WTC11 (cell line): ENCODE measurements around the gene GPATCH3. TPM values are rescaled to one million over a fixed set of nuclear protein-coding genes. Genes with fewer than 3 reads are reported as not detected.

ENCODE experiments used
- ATAC-seq: fragments of 200-7000 bp; cut with Tn5 transposase; 2 replicates; pipeline ENCODE4 v1.10.0; 2021; ENCODE audit warnings: mild to moderate bottlenecking, moderate library complexity
- CTCF ChIA-PET: fragments of 300-600 bp; sonication (Branson Sonifier 250); formaldehyde crosslinking; loops from one replicate; lab custom pipeline; 2021; ENCODE audit warnings: antibody characterized with exemption; lab: Charles Lee
- POLR2A ChIA-PET: fragments of 350-600 bp; sonication (Branson Sonifier 250); formaldehyde crosslinking; loops from one replicate; lab custom pipeline; 2021; ENCODE audit warnings: antibody characterized with exemption; lab: Charles Lee
- DNase-seq: peaks from one replicate; pipeline ENCODE4 v3.0.0; 2021; ENCODE audit warnings: low spot score
- H3K27ac Mint-ChIP-seq: 2 replicates; pipeline ENCODE4 v1.8.0; 2021; ENCODE audit warnings: mixed read lengths
- H3K27me3 Mint-ChIP-seq: 2 replicates; pipeline ENCODE4 v1.8.0; 2021; ENCODE audit warnings: low read depth, mild to moderate bottlenecking, moderate library complexity, mixed read lengths
- H3K36me3 Mint-ChIP-seq: 2 replicates; pipeline ENCODE4 v1.8.0; 2021; ENCODE audit warnings: mixed read lengths
- H3K4me1 Mint-ChIP-seq: 2 replicates; pipeline ENCODE4 v1.8.0; 2022; ENCODE audit warnings: mixed read lengths
- H3K4me3 Mint-ChIP-seq: 2 replicates; pipeline ENCODE4 v1.8.0; 2021; ENCODE audit warnings: mild to moderate bottlenecking, moderate library complexity, mixed read lengths
- H3K9me3 Mint-ChIP-seq: 2 replicates; pipeline ENCODE4 v1.8.0; 2021; ENCODE audit warnings: mixed read lengths
- ETV6 ChIP-seq: sonication (generic); formaldehyde crosslinking; IDR thresholded peaks from 2 replicates; pipeline ENCODE4 v1.8.1; 2022; ENCODE audit warnings: mild to moderate bottlenecking, missing genetic modification reagents
- FOXK1 ChIP-seq: sonication (generic); formaldehyde crosslinking; IDR thresholded peaks from 2 replicates; pipeline ENCODE4 v1.8.0; 2022; ENCODE audit warnings: mild to moderate bottlenecking, moderate library complexity, missing genetic modification reagents
- IRF2 ChIP-seq: sonication (generic); formaldehyde crosslinking; IDR thresholded peaks from 2 replicates; pipeline ENCODE4 v1.8.0; 2022; ENCODE audit warnings: low read depth, missing genetic modification reagents, borderline replicate concordance
- KAT7 ChIP-seq: sonication (generic); formaldehyde crosslinking; IDR thresholded peaks from 2 replicates; pipeline ENCODE4 v1.8.1; 2023; ENCODE audit warnings: missing genetic modification reagents, mild to moderate bottlenecking, borderline replicate concordance
- NFYB ChIP-seq: sonication (generic); formaldehyde crosslinking; conservative IDR thresholded peaks from 2 replicates; pipeline ENCODE4 v1.8.0; 2022; ENCODE audit warnings: low read depth, missing genetic modification reagents
- SMAD4 ChIP-seq: sonication (generic); formaldehyde crosslinking; IDR thresholded peaks from 2 replicates; pipeline ENCODE4 v1.8.0; 2022; ENCODE audit warnings: mild to moderate bottlenecking, missing genetic modification reagents
- SP1 ChIP-seq: sonication (generic); formaldehyde crosslinking; conservative IDR thresholded peaks from 2 replicates; pipeline ENCODE4 v1.8.1; 2022; ENCODE audit warnings: missing genetic modification reagents
- TCF7 ChIP-seq: sonication (generic); formaldehyde crosslinking; IDR thresholded peaks from 2 replicates; pipeline ENCODE4 v1.8.0; 2022; ENCODE audit warnings: mild to moderate bottlenecking, low read depth, missing genetic modification reagents, moderate library complexity
- TP53 ChIP-seq: sonication (generic); formaldehyde crosslinking; IDR thresholded peaks from 2 replicates; pipeline ENCODE4 v1.8.1; 2023; ENCODE audit warnings: mild to moderate bottlenecking, missing genetic modification reagents
- ZNF121 ChIP-seq: sonication (generic); formaldehyde crosslinking; IDR thresholded peaks from 2 replicates; pipeline ENCODE4 v1.8.0; 2023; ENCODE audit warnings: missing genetic modification reagents
- ZNF138 ChIP-seq: sonication (generic); formaldehyde crosslinking; conservative IDR thresholded peaks from 2 replicates; pipeline ENCODE4 v1.8.1; 2022; ENCODE audit warnings: mild to moderate bottlenecking, moderate library complexity, missing genetic modification reagents
- ZNF232 ChIP-seq: sonication (generic); formaldehyde crosslinking; IDR thresholded peaks from 2 replicates; pipeline ENCODE4 v1.8.0; 2022; ENCODE audit warnings: mild to moderate bottlenecking, missing genetic modification reagents
- total RNA-seq: library from RNA; stranded (reverse); gene quantifications from 3 replicates; pipeline ENCODE4 v1.2.3, GENCODE V29; 2021
- TF ChIP-seq, protein P1 (sequence below): sonication (generic); formaldehyde crosslinking; IDR thresholded peaks from 2 replicates; pipeline ENCODE4 v1.8.0; 2023; ENCODE audit warnings: mild to moderate bottlenecking, missing genetic modification reagents
- TF ChIP-seq, protein P2 (sequence below): sonication (generic); formaldehyde crosslinking; IDR thresholded peaks from 2 replicates; pipeline ENCODE4 v1.8.1; 2023; ENCODE audit warnings: mild to moderate bottlenecking, missing genetic modification reagents
- TF ChIP-seq, protein P3 (sequence below): fragments of 250-450 bp; sonication (Bioruptor Pico); conservative IDR thresholded peaks from 2 replicates; pipeline ENCODE4 v1.9.0; 2021; ENCODE audit warnings: mild to moderate bottlenecking
- TF ChIP-seq, protein P4 (sequence below): sonication (generic); formaldehyde crosslinking; conservative IDR thresholded peaks from 2 replicates; pipeline ENCODE4 v1.8.1; 2023; ENCODE audit warnings: mild to moderate bottlenecking, low read depth, missing genetic modification reagents, moderate library complexity
- TF ChIP-seq, protein P5 (sequence below): sonication (generic); formaldehyde crosslinking; IDR thresholded peaks from 2 replicates; pipeline ENCODE4 v1.8.1; 2022; ENCODE audit warnings: mild to moderate bottlenecking, moderate library complexity, missing genetic modification reagents
- TF ChIP-seq, protein P6 (sequence below): sonication (generic); formaldehyde crosslinking; conservative IDR thresholded peaks from 2 replicates; pipeline ENCODE4 v1.8.1; 2022; ENCODE audit warnings: mild to moderate bottlenecking, missing genetic modification reagents
- TF ChIP-seq, protein P7 (sequence below): fragments of 200-600 bp; IDR thresholded peaks from 2 replicates; pipeline ENCODE4 v1.8.0; 2022; ENCODE audit warnings: antibody characterized with exemption
- TF ChIP-seq, protein P8 (sequence below): sonication (generic); formaldehyde crosslinking; IDR thresholded peaks from 2 replicates; pipeline ENCODE4 v1.8.1; 2023; ENCODE audit warnings: mild to moderate bottlenecking, missing genetic modification reagents, moderate library complexity

The GPATCH3 gene
- total RNA-seq, 1 experiment from 2014 or later: 19.2 TPM

DNA sequence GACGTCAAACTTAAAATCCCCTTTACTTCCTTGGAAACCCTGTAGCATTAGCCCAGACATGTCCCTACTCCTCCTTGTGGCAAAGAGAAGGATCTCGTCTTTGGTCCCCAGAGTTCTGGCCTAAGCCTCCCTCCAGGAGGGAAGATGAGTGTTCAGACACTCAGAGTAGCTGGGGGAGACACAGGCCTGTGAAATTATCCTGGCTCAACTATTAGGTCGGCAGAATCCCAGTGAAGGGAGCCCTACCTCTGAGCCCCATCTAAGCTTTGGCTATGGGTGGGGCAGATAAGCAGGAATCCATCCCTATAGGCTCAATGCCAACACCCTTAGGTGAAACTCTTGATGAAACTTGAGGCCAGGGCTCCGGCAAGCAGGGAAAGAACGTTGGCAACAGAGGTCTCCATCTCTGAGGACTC lies 39.0 kb downstream of the GPATCH3 start:
- TF ChIP-seq, protein P1, sequence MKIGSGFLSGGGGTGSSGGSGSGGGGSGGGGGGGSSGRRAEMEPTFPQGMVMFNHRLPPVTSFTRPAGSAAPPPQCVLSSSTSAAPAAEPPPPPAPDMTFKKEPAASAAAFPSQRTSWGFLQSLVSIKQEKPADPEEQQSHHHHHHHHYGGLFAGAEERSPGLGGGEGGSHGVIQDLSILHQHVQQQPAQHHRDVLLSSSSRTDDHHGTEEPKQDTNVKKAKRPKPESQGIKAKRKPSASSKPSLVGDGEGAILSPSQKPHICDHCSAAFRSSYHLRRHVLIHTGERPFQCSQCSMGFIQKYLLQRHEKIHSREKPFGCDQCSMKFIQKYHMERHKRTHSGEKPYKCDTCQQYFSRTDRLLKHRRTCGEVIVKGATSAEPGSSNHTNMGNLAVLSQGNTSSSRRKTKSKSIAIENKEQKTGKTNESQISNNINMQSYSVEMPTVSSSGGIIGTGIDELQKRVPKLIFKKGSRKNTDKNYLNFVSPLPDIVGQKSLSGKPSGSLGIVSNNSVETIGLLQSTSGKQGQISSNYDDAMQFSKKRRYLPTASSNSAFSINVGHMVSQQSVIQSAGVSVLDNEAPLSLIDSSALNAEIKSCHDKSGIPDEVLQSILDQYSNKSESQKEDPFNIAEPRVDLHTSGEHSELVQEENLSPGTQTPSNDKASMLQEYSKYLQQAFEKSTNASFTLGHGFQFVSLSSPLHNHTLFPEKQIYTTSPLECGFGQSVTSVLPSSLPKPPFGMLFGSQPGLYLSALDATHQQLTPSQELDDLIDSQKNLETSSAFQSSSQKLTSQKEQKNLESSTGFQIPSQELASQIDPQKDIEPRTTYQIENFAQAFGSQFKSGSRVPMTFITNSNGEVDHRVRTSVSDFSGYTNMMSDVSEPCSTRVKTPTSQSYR: no peak
- TF ChIP-seq, protein P2, sequence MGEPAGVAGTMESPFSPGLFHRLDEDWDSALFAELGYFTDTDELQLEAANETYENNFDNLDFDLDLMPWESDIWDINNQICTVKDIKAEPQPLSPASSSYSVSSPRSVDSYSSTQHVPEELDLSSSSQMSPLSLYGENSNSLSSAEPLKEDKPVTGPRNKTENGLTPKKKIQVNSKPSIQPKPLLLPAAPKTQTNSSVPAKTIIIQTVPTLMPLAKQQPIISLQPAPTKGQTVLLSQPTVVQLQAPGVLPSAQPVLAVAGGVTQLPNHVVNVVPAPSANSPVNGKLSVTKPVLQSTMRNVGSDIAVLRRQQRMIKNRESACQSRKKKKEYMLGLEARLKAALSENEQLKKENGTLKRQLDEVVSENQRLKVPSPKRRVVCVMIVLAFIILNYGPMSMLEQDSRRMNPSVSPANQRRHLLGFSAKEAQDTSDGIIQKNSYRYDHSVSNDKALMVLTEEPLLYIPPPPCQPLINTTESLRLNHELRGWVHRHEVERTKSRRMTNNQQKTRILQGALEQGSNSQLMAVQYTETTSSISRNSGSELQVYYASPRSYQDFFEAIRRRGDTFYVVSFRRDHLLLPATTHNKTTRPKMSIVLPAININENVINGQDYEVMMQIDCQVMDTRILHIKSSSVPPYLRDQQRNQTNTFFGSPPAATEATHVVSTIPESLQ (CRISPR knock-in tag): no peak
- TF ChIP-seq, protein P3, sequence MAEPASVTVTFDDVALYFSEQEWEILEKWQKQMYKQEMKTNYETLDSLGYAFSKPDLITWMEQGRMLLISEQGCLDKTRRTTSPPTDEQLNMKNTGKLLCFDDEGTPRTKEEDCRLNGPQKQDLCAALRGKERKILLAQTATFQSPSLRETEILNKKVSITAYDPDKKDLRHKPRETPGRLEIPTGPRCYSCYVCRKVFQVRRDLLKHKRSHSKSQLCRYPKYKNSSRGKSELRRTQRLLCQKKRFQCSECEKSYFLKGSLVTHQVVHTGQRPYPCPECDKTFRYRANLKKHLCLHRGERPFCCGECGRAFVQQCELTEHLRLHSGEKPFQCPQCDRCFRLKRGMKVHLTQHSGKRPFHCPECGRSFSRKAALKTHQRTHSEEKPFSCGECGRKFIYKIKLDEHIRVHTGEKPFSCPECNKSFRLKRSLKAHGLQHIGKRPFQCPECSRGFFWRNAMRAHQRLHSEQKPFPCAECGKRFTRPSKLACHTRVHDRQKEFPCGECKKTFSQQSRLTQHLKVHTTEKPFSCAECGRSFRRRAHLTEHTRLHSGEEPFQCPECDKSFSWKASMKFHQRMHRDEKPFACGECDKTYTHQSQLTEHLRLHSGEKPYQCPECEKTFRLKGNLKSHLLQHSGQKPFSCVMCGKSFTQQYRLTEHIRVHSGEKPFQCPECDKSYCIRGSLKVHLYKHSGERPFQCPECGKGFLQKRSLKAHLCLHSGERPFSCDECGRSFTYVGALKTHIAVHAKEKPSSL (CRISPR knock-in tag): no peak
- TF ChIP-seq, protein P4, sequence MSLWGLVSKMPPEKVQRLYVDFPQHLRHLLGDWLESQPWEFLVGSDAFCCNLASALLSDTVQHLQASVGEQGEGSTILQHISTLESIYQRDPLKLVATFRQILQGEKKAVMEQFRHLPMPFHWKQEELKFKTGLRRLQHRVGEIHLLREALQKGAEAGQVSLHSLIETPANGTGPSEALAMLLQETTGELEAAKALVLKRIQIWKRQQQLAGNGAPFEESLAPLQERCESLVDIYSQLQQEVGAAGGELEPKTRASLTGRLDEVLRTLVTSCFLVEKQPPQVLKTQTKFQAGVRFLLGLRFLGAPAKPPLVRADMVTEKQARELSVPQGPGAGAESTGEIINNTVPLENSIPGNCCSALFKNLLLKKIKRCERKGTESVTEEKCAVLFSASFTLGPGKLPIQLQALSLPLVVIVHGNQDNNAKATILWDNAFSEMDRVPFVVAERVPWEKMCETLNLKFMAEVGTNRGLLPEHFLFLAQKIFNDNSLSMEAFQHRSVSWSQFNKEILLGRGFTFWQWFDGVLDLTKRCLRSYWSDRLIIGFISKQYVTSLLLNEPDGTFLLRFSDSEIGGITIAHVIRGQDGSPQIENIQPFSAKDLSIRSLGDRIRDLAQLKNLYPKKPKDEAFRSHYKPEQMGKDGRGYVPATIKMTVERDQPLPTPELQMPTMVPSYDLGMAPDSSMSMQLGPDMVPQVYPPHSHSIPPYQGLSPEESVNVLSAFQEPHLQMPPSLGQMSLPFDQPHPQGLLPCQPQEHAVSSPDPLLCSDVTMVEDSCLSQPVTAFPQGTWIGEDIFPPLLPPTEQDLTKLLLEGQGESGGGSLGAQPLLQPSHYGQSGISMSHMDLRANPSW: no peak
- TF ChIP-seq FOXK1 (CRISPR knock-in tag) (no peak), TP53 (no peak), KAT7 (CRISPR knock-in tag) (no peak), IRF2 (CRISPR knock-in tag) (no peak), ZNF121 (CRISPR knock-in tag) (no peak), ETV6 (CRISPR knock-in tag) (no peak), ZNF138 (CRISPR knock-in tag) (no peak), SMAD4 (CRISPR knock-in tag) (no peak), TCF7 (no peak), ZNF232 (CRISPR knock-in tag) (no peak), SP1 (CRISPR knock-in tag) (no peak), NFYB (CRISPR knock-in tag) (no peak)
- TF ChIP-seq, protein P5, sequence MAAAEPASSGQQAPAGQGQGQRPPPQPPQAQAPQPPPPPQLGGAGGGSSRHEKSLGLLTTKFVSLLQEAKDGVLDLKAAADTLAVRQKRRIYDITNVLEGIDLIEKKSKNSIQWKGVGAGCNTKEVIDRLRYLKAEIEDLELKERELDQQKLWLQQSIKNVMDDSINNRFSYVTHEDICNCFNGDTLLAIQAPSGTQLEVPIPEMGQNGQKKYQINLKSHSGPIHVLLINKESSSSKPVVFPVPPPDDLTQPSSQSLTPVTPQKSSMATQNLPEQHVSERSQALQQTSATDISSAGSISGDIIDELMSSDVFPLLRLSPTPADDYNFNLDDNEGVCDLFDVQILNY: no peak
- TF ChIP-seq, protein P6, sequence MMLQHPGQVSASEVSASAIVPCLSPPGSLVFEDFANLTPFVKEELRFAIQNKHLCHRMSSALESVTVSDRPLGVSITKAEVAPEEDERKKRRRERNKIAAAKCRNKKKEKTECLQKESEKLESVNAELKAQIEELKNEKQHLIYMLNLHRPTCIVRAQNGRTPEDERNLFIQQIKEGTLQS (CRISPR knock-in tag): no peak
- TF ChIP-seq, protein P7, sequence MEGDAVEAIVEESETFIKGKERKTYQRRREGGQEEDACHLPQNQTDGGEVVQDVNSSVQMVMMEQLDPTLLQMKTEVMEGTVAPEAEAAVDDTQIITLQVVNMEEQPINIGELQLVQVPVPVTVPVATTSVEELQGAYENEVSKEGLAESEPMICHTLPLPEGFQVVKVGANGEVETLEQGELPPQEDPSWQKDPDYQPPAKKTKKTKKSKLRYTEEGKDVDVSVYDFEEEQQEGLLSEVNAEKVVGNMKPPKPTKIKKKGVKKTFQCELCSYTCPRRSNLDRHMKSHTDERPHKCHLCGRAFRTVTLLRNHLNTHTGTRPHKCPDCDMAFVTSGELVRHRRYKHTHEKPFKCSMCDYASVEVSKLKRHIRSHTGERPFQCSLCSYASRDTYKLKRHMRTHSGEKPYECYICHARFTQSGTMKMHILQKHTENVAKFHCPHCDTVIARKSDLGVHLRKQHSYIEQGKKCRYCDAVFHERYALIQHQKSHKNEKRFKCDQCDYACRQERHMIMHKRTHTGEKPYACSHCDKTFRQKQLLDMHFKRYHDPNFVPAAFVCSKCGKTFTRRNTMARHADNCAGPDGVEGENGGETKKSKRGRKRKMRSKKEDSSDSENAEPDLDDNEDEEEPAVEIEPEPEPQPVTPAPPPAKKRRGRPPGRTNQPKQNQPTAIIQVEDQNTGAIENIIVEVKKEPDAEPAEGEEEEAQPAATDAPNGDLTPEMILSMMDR: no peak
- TF ChIP-seq, protein P8, sequence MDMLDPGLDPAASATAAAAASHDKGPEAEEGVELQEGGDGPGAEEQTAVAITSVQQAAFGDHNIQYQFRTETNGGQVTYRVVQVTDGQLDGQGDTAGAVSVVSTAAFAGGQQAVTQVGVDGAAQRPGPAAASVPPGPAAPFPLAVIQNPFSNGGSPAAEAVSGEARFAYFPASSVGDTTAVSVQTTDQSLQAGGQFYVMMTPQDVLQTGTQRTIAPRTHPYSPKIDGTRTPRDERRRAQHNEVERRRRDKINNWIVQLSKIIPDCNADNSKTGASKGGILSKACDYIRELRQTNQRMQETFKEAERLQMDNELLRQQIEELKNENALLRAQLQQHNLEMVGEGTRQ (CRISPR knock-in tag): no peak
- H3K27me3 Mint-ChIP-seq: peaks cover 16% of the 10 kb centered on the region
- H3K4me1 Mint-ChIP-seq: peaks cover 41% of the 10 kb centered on the region
- POLR2A ChIA-PET: no interaction called here
- CTCF ChIA-PET: interaction anchor here (0.6 to 2.6 kb wide), 8 partner anchors 12 to 277 kb away, joined by 3 to 11 read pairs (median 4); partner anchors contain the start of gene GPATCH3
- no peaks in the 10 kb centered on the region for H3K36me3 Mint-ChIP-seq
- H3K27ac Mint-ChIP-seq: peak overlapping the region; percentile 65; the same call in 1 of the 2 replicates
- no peak for DNase-seq
- no peak for ATAC-seq
- H3K9me3 Mint-ChIP-seq: no peaks in the 10 kb centered on the region
- H3K4me3 Mint-ChIP-seq: no peak overlapping the region
